HG03439 (cell line): ENCODE results near the gene FNIP2.
"Not testable (repeated sequence)": the region's sequence is repeated elsewhere in the genome, so short reads cannot be mapped to it uniquely, and the experiment has no call there.

Source experiments
- ATAC-seq: cut with Tn5 transposase; IDR thresholded peaks from one replicate; pipeline ENCODE4 v1.9.1; 2021; ENCODE audit warnings: mild to moderate bottlenecking, moderate library complexity; ENCODE audit not compliant: unreplicated experiment

The FNIP2 gene

DNA sequence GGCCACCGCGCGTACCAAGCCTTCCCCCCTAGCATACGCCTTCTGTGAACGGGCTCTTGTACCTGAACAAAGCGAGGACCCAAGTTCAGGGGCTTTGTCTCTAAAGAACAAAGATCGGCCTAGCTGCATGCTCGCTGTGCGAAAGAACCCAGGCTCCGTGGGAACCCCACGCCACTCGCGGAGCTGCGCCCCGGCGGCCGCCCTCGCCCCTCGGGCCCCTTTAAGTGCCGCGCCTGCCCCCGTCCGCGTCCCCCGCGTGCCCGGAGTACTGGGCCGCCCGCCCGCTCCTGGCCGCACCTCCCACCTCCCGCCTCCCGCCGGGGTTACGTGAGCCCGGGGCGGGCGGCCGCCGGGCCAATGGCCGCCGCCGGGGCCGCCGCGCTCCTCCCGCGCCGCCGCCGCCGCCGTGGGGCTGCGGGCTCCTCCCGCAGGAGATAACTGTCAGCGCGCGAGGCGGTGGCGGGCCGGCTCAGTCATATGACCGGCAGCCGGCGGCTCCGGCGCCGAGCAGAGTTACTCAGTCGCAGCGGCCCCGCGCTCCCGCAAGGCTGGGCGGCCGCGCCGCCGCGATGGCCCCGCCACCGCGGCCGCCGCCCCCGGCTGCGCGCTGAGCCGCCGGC is at the start of gene FNIP2:
FNIP2 (plus strand) TSS at position 472 of the 620 bp plus-strand sequence. CDS start 187 bp downstream, outside the sequence.
- ATAC-seq = peak; percentile 81

DNA sequence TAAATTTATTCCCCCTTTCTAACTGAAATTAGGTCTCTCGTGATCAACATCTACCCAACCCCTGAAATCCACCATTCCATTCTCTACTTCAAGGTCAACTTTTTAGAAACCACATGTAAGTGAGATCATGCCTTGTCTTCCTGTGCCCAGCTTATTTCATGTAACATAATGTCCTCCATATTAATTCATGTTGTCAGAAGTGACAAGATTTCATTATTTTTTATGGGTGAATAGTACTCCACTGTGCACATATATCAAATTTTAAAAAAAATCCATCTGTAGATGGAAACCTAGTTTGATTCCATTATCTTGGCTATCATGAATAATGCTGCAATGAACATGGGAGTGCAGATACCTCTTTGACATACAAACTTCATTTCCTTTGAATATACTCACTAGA is 47.1 kb upstream of the FNIP2 start:
- ATAC-seq = no peak

DNA sequence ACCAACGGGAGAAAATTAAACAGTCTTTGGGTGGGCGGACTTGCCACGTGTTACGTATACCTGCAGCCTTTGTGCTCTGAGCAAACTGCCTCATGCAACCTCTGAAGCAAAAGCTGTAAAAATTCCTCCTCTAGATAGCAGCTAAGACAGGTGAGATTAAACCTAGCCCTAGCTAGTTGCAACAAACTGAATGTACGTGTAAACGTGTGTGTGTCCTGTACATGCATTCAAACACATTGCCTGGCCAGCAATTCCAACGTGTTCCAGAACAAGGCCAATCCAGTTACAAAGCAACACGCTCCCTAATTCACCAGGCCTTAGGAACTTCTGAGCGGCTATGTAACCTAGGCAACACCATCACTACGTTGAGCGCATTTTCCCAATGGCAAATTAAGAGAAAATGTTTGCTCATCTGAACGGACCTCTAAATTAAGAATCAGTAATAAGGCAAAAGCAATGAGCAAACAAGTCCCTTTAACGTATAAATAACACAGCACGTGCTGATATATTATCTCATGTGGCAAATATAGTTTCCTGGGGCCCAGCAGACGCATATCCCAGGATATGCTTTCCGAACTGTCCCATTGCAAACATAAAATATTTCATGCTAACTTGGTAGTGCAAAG is 46.4 kb upstream of the FNIP2 start:
- ATAC-seq = no peak

DNA sequence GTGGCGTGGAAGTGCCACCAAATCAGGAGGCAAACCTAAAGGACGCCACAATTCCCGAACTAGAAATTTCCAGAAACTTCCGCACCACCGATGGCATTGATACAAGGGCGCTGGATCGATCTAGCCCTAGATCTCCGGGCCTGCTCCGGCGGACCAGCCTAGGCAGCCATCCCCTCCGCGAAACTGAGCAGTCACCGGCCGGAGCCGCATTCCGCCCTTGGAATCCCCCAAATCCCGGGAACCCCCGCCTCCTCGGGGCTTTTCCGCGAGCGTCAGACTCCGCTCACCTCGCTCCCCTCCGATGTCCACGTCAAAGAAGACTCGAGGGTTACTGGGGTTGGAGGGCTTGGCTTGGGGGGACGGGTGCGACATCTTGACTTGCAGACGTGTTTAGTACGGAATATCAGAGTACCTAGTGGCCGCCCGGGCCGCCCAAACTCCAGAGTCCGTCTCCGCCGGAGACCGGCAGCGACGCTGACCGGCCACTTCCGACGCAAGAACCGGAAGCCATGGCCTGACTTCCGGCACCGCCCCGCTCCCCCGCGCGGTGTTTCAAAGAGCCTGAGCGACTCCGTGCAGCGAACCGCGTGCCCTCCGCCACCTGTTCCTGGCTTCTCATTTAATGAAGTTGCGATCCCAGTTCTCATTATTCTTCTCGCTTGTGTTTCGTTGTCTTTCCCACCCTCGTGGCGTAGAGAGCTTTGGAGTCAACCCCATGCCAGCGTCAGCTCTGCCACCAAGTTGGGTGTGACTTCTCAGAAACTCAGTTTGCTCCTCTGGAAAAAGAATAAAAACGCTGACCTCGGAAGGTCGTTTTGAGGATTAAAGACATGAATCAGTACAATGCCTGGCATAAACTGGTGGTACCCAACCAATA is 45.7 kb upstream of the FNIP2 start, which contains the start of gene PPID:
PPID (minus strand) TSS at position 480 of the 877 bp plus-strand sequence; CDS start at position 372, 108 bp downstream.
- ATAC-seq = peak; percentile 97

DNA sequence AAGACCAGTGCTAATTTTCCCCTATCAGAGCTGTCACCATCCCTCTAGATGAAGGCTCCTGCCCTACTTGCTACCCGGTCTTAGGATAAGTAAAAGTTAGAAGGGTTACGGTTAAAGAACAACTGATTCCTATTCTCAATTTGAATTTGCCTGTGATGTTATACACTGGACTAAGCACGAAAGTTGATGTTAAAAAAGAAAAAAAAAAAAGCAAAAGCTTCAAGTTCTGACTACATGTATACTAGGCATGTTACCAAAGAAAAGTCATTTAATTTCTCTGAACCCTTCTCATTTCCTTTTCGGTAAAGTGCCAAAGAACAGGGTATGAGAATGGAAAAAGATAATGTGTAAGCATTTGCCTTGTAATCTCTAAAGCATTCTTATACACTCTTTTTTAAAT is 44.2 kb upstream of the FNIP2 start:
- ATAC-seq = no peak

DNA sequence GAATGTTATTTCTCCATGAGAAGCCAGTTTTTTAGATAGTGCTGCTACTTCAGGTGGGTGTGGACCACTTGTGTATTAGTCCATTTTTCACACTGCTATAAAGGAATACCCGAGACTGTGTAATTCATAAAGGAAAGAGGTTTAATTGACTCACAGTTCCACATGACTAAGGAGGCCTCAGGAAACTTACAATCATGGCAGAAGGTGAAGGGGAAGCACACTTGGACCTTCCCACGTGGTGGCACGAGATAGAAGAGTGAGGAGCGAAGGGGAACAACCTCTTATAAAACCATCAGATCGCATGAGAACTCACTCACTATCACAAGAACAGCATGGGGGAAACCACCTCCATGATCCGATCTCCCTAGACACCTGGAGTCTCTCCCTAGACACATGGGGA is 42.2 kb upstream of the FNIP2 start:
- ATAC-seq = no peak

DNA sequence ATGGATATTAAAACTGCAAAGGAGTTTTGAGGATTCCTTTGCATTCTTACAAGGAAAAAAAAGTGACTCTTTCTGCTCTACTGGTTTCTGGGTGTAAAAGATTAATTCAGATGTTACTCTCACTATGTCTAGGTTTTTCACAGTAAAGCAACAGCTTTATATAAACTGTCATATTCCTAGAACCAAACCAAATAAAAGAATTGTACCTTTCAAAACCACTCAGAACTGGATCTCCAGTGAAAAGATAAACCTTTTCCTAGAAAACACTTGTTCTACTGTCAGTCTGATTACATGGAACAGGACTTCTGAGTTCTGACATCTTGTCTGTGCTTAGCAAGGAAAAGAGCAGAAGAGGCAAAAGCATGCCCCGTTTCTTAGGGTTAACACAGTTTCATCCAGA is 40.6 kb upstream of the FNIP2 start:
- ATAC-seq = no peak

DNA sequence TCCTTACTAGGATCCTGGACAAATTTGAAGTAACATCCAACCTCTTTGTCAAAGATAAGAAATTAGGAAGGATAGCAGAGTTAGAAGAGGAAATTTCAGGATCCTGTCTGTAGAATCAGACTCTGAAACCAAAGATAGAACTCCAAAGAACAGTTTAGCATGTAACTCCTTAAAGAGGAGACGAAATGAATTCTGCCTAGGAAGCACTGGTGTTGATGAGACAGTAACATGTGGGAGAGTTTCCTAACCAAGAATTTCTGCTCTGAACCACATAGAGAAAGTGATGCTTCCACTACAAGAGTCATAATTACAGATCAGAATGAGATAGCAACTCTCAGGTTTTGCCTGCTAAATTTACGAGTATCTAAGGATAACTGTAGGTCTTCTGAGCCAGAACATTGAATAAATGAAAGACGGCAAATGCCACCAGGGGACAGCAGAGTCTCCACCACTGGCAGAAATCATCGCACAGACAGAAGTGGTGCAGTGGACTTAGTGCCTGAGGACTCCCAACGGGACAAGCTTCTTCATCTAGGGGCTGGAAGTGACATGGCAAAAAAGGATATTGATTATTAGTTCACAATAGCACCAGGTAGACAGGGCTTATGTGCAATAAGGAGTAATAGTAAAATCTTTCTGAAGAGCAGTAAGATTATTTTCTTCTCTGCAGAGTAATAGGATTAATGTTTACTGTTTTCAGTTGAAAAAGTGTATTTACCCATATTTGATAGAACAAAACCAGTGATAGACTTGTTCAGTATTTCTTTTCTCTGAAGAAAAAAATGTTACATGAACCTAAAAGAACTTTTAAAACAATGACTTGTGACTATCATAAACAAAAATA is 38.9 kb upstream of the FNIP2 start:
- peak; percentile 89 for ATAC-seq

DNA sequence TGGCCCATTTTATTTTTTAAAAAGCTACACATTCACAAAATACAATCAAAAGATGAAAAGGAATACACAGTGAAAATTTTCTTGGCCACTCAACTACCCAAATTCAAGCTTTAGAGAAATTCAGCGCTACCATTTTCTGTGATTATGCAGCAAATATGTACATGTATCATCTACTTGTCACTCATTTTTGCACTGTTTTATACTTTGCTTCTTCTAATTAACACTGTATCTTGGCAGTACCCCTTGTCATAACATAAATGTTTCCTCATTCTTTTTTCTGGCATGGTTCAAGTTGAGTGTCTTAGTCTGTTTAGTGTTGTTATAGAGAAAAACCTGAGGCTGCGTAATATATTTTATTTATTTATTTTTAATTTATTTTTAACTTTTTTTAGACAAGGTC is 30.0 kb upstream of the FNIP2 start:
- no peak for ATAC-seq

DNA sequence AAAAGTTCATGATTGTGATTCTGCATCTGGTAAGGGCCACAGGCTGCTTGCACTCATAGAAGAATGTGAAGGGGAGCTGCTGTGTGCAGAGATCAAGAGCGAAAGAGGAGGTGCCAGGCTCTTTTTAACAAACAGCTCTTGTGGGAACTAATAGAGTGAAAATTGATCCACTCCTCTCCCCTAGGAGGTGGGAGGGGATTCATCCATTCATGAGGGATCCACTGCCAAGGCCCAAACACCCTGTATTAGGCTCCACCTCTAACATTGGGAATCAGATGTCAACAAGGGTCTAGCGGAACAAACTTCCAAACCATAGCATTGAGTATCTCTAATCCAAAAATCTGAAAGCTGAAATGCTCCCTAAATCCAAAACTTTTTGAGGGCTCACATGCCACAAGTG is 29.2 kb upstream of the FNIP2 start:
- no peak for ATAC-seq

DNA sequence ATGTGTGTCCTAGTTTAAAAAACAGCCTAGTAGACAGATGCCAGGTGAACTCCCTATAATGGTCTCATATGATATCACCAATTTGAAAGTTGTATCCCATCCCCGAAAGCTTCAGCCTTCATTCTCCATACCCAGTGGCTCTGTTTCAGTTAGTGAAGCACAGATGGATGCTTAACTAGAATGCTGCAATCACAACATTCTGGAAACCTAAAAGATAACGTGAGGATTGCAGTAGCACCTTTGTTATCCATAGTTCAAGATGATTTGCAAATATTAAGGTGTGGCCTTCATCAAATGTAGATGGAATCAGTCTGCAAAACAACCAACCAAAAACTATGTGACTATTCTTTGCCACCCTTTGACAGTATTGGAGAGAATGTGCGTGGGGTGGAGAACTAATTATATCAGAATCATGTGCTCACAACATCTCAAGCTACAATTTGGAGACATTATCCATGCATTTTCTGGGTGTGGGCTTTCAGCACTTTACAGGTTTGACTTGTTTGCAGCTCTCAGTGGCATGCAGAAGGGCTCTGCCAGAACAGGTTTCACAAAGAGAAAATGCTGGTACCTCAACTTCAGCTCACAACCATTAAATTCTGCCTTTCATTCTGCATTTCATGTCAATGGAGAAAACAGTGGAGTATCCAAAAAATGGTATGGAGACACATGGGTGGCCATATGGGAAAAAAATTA is 27.4 kb upstream of the FNIP2 start:
- ATAC-seq = no peak

DNA sequence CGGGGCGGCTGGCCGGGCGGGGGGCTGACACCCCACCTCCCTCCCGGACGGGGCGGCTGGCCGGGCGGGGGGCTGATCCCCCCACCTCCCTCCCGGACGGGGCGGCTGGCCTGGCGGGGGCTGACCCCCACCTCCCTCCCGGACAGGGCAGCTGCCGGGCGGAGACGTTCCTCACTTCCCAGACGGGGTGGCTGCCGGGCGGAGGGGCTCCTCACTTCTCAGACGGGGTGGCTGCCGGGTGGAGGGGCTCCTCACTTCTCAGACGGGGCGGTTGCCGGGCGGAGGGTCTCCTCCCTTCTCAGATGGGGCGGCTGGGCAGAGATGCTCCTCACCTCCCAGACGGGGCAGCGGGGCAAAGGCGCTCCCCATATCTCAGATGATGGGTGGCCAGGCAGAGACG is 22.3 kb upstream of the FNIP2 start:
- not testable (repeated sequence) for ATAC-seq

DNA sequence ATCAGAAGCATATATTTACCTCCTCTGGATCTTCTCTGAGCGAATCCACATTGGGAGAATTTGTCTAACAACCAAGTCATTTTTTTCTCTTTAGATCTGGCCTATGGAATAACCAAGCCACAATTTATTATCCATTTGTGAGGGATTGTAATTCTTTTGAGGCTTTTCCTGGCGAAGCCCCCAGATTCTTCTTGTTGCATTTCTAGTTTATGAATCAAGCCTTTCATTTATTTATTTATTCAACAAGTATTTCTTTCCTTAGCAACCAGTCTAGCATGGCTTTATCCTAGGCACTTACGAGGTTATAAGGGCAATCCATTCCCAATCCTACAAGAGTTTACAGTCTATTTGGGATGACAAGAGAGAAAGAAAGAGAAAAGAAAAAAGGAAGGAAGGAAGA is 18.4 kb upstream of the FNIP2 start:
- no peak for ATAC-seq

DNA sequence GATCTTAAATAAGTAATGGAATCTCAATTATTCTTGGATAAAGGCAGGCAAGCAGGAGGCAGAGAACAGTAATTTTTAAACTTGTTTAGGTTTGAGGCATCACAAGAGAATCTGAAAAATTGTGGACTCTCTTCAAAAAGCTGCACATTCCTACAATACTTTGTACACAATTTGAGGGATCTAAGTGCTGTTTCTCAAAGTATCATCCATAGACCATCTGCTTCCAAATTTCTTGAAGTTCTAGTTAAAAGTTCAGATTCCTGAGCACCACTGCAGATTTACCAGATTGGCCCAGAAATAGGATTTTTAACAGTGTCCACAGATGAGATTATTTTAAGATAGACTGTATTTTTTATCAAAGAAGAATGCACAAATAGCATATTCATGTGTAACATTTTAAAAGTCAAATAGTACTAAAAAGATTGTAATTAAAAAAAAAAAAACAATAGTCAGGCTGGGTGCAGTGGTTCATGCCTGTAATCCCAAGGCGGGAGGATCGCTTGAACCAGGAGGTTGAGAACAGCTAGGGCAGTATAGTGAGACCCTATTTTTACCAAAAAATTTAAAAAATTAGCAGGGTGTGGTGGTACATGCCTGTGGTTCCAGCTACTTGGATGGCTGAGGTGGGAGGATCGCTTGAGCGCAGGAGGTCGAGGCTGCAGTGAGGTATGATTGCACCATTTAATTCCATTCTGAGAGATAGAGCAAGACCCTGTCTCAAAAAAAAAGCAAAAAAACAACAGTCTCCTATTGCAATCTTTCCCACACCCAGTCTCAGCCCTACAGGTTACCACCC is 14.2 kb upstream of the FNIP2 start:
- ATAC-seq = no peak

DNA sequence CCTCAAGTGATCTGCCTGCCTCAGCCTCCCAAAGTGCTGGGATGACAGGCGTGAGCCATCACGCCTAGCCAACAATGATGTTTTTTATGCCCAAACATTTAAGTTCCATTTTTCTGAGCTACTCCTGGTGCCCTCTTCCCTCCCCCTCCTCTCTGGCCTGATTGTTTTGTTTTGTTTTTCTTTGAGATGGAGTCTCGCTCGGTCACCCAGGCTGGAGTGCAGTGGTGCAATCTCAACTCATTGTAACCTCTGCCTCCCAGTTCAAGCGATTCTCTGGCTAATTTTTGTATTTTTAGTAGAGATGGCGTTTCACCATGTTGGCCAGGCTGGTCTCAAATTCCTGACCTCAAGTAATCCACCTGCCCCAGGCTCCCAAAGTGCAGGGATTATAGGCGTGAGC is 13.0 kb upstream of the FNIP2 start:
- not testable (repeated sequence) for ATAC-seq

DNA sequence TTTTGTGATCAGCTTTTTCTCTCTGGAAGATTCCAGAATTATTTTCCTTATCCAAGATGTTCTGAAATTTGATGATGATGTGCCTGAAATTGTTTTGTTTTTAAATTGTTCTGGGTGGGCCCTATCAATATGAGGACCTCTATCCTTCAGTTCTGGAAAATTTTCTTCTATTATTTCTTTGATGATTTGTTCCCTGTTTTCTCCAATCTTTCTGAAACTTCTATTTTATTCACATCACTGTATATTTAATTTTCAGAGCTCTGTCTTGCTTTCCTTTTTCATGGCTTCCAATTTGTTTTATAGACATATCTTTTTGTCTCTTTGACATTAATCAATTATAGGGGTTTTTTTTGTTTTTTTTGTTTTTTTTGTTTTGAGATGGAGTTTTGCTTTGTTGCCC is 12.2 kb upstream of the FNIP2 start:
- no peak for ATAC-seq

DNA sequence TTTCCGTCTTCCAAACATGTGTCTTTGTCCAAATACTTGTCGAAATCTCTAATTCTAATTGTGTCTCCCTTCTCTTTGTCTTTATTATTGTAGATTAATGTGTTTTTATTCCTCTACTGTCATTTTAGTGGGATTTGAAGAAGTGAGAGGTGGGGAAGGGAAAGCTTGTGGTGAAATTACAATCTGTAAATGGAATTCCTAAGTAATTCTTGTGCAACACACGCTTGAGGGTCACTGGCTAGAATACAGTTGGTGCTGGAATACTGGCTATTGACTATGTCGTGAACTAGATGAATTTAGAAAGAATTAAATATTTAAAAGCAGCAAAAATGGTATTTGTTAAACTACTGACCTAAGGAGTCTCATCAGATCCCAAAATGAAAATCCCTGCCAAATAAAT is 10.7 kb upstream of the FNIP2 start:
- no peak for ATAC-seq

DNA sequence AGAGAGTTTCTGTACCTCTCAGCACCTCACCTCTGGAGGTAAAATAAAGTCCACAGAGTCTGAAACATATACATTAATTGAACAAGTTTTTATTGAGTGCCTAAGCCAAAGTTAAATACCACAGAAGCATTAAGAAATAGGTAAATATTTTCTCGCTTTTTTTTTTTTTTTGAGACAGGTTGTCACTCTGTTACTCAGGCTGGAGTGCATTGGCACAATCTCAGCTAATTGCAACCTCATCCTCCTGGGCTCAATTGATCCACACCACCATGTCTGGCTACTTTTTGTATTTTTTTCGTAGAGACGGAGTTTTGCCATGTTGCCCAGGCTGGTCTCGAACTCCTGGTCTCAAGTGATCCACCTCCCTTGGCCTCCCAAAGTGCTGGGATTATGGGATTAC is 10.1 kb upstream of the FNIP2 start:
- no peak for ATAC-seq

DNA sequence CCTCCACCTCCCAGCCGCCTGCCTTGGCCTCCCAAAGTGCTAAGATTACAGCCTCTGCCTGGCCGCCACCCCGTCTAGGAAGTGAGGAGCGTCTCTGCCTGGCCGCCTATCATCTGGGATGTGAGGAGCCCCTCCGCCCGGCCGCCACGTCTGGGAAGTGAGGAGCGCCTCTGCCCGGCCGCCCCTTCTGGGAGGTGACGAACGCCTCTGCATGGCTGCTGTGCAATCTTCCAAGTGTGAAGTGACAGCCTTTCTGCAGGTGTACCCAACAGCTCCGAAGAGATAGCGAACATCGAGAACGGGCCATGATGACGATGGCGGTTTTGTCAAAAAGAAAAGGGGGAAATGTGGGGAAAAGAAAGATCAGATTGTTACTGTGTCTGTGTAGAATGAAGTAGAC is 9.3 kb upstream of the FNIP2 start:
- not testable (repeated sequence) for ATAC-seq

DNA sequence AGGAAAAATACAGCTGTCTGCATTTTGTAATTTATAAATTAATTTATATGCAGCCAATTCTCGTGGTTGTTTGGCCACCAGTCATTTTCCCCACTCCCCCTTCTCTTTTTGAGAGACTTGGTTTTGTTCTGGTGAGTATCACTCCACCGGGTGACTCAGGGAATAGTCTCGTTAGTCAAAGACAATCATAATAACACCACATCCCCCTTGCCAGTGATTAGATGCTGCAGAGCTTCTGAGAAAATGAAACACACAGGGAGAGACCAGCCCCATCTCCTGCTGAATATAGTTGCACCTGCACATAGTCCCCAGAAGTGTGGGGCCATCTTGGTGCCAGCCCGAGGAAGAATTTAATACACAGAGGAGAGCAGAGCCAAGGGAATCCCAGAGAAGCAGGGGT is 8.0 kb upstream of the FNIP2 start:
- ATAC-seq = no peak
